ENCODE results near the gene BOC.

Gene BOC

DNA sequence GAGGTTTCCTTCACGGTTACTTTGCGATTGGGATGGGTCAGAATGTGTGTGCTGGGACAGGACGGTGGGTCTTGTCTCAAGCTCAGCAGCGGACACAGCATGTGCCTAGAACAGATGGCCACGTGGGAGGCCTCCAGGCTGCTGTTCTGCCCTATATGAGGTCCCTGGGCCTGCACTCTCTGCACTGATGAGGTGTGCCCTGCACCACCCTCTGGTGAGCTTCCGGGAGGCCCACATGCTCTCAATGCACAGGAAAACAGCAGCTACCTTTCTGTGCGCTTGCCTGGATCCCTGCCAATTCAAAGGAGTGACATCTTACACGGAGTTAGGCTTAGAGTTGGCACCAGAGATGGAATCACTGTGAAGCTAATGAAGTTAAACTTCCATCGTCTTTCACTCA lies 59.8 kb downstream of the BOC start:
- DNase-seq: no peak

DNA sequence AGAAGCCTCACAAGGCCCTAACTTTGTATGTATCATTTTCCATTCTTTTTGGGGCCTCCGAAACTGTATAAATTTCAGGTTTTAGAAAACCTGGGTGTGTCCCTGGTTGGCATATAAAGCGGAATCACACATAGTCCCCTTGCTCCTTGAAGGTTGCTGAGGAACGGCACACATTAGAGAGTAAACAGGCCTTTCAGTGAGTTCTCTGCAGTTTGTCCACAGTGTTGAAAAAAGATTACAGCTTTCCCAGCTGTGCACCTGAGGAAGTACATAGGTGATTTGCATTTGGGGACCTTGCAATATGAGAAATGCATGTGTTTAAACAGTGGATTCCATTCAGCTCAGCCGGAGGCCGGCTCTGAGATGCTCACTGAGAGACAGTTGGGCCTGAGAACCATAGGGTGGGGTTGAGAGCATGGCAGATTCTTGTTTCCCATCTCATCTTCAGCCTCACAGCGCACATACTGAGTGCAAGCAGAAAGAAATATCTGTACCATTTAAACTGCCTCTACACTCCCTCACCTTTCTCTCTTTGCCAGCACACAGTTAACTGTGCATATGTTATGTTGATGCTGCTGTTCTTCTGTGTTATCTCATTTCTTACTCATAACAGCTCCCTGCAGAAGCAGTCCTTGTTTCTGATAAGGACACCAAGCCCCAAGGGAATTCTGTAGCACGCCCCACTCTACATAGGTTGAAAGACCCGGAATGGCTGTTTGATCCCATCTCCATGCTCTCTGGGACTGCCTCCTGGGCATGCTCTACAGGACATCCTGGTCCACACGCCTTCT lies 60.4 kb downstream of the BOC start:
- DNase-seq: no peak

DNA sequence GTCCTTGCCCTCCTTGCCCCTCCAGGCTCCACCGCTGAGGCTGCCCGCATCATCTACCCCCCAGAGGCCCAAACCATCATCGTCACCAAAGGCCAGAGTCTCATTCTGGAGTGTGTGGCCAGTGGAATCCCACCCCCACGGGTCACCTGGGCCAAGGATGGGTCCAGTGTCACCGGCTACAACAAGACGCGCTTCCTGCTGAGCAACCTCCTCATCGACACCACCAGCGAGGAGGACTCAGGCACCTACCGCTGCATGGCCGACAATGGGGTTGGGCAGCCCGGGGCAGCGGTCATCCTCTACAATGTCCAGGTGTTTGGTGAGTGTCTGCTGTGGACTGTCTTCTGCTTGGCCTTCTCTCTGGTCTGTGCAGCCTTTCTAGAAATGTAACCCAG lies 61.0 kb downstream of the BOC start:
- no peak for DNase-seq

DNA sequence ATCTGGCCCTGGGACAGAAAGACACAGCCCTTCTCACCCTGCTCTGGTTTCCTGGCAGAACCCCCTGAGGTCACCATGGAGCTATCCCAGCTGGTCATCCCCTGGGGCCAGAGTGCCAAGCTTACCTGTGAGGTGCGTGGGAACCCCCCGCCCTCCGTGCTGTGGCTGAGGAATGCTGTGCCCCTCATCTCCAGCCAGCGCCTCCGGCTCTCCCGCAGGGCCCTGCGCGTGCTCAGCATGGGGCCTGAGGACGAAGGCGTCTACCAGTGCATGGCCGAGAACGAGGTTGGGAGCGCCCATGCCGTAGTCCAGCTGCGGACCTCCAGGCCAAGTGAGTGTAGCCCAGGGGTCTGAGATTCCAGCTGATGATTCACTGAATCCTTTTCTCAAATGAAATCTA lies 61.7 kb downstream of the BOC start:
- DNase-seq: no peak

DNA sequence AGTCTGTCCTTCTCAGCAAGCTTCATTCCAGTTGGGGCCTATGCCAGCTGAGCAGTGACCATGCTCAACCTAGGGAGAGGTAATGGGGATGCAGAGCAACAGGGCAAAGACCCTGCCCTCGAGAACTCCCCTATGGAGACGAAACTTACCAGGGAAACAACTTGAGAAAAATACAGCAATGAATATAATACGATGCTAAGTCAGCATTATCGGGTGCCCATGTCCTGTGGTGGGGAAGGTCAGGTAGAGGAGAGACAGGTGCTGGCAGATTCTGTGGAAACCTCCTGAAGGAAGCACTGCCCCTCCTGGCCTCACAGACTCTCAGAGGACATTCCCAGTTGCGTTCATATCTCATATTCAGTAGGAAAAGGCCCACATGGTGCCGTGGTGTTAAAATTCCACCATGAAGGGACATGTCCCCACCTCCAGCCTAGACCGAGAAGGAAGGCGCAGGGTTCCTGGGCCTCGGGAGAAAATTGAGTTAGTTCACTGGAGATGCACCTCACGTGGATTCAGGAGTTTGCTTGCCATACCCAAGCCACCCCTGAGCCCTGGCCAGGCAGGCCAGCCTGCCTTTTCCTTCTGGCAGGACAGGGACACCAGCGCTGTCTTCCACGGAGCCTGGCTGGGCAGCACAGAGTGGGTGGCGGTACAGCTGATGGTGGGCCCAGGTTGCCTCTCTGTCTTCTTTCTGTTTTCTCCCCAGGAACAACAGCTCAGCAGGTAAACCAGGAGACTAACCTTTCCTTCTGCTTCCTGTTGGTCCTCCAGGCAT lies 62.4 kb downstream of the BOC start:
- no peak for DNase-seq

DNA sequence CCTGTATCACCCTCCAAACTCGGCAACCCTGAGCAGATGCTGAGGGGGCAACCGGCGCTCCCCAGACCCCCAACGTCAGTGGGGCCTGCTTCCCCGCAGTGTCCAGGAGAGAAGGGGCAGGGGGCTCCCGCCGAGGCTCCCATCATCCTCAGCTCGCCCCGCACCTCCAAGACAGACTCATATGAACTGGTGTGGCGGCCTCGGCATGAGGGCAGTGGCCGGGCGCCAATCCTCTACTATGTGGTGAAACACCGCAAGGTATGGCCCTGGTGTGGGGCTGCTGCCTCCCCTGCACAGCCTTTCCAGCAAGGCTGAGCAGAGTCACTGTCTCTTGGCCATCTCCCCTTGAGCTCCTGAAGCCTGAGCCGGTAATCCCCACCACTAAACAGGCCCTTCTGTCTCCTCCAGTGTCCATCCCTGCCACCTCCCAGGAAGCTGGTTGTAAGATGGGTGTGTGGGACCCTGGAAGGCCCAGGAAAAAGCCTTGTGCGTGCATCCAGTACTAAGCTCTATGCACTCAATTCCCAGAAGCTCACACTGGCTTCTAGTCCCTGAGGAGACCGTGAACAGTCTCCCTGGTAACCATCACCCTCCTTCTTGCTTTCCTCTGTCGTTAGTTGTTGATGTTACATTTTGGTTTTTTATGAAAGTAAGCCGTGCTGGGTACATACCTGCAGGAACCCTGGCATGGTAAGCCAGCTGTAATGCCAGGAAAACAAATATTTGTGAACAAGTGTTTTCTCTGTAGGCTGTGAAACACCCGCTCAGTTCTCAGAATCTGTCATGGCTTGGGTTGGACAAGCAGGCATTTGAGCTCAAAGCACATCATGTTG lies 63.3 kb downstream of the BOC start:
- no peak for DNase-seq

DNA sequence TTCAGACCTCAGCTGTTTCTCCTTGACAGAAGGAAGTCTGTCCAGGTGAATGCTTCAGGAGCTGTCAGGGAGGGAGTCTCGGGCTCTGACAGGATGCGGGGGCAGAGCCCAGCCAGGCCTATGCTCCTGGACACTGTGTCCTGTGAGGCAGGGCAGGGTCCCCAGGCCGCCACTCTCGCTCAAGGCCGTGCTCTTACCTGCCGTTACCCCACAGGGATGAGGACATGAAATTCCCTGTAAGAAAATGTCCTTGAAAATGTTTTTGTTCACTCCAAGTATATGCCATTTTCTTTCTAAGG lies 63.9 kb downstream of the BOC start:
- DNase-seq: no peak

DNA sequence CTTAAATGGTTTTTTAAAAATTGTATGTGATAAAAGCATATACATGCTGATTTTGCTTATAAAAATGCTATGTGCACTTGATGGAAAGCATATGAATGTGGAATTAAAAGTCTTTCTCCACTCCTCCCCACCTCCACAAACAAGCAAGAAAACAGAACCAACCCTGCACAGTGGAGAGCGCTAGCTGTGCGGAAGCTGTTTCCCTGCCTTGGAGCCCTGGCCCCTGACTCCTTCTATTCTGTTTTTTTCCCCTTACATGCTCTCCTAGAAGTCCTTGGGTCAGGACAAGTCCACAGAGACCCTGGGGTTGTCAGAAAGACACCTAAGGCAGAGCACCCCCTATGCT lies 64.2 kb downstream of the BOC start:
- DNase-seq: no peak

DNA sequence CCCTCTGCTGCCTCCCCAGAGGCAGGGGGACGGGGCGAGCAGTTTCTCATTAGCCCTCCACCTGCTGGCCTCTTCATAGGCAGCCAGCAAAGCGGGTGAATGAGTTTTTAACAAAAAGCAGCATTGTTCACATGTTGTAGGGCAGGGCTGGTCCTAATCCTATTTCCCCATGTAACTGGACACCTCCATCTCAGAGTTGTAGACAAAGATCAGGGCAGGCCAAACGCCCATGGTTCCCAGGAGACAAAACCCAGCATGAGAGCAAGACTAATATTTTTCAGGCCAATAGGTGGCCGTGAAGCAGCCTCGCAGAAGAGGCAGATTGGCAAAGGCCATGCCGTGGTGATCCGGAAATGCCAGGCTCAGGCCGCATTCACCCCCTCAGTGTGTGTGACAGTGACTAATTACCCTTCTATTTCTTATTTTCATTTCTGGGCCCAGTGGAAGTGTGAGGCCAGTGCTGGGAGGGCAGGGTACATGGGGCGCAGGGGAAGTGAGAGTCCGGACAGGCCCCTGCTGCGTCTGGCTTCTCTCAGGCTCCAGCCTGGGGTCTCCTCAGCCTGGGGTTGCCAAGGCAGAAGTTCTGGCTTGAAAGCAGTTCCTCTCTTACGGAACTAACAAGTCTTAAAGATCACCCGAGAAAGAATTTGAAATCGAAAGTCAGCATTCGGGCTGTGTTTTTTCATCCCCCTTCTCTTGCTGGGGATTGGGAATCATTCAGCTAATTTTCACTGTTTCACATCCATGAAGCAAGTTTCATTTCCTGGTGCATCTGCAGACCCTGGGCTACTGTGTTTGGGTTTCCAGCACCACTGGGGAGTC lies 64.8 kb downstream of the BOC start:
- peak; percentile 40 for DNase-seq

DNA sequence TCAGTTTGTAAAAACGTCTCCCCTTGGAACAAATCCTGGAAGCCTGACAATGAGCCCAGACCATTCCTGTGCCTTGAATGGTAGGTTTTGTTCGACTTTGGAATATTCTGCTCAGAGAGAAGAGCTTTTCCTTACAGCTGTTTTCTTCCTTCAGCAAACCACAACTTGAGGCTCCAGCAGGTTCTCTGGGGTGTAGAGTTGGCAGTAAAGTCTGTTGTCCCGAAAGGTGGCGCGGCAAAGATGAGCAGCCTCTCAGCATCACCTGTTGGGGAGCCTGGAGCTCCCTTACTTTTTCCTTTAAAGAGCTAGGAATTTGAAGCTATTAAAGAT lies 65.4 kb downstream of the BOC start:
- no peak for DNase-seq

DNA sequence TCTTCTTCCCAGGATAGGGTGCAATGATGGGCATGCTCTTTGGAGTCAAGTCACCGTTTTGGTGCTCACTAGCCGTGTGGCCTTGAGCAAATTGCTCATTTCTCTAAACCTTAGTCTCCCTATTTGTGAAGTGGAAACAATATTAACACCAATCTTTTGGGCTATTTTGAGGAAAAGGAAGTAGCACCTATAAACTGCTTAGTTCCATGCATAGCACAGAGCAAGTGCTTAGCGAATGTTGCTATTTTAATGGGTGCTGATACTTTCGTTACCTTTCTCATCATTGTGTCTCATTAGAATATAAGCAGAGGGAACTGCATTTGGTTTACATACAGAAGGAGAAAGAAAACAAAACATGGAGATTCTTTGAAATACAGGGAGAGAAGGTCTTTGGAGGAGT lies 66.1 kb downstream of the BOC start:
- DNase-seq: no peak

DNA sequence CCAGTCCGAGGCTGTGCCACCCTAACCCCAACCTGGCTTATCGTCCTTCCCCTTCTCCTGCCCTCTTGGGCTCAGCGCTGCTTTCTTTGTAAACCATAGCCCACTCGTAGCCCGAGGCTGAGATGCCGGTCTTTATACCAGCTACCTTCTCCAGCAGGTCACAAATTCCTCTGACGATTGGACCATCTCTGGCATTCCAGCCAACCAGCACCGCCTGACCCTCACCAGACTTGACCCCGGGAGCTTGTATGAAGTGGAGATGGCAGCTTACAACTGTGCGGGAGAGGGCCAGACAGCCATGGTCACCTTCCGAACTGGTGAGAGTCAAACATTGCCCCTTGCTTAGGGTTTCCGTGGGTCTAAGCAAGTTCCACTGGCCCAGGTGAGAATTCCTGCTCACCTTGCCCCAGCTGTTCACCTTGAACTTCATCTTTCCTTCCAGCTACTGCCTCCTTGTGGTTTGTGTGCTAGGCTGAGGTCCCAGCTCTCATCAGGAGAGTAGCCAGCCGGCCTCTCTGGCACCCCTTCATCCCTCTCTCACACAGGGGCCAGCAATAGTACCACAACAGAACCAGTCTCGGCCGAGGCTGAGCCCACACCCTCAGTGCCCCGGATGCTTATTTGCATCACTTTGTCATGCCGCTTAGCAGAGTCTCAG lies 66.7 kb downstream of the BOC start:
- no peak for DNase-seq

DNA sequence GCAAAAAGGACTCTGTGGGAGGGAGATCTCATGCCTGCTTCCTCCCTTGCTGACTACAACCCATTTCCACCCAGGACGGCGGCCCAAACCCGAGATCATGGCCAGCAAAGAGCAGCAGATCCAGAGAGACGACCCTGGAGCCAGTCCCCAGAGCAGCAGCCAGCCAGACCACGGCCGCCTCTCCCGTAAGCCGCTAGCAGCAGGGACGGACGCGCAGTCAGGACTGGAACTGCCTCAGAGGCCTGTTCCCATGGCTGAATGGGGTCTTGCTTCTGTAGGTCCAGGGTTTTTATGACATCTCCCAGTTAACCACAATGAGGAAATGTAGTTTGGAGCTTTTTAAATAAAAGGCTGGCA lies 67.2 kb downstream of the BOC start:
- no peak for DNase-seq

DNA sequence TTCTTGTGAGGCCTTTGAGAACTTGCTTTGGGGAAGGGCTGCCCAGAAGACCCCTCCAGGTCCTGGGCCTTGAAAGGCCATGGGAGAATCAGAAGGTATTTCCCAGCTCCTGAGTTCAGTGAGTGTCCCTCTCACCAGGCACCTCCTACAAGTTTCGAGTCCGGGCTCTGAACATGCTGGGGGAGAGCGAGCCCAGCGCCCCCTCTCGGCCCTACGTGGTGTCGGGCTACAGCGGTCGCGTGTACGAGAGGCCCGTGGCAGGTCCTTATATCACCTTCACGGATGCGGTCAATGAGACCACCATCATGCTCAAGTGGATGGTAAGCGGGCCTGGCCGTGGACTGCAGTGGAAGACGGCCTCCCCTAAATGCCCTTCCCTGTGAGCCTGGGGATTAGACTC lies 68.3 kb downstream of the BOC start:
- DNase-seq: no peak

DNA sequence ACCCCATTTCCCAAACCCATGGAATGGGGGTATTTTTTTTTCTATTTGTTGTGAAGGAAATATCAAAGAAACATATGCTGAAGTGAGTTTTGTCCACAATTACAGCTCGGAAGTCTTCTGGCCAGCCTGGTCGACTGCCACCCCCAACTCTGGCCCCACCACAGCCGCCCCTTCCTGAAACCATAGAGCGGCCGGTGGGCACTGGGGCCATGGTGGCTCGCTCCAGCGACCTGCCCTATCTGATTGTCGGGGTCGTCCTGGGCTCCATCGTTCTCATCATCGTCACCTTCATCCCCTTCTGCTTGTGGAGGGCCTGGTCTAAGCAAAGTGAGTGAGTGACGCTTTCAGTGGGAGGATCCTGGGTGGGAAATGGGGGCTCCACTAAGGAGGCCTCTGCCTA lies 71.9 kb downstream of the BOC start:
- DNase-seq: no peak

DNA sequence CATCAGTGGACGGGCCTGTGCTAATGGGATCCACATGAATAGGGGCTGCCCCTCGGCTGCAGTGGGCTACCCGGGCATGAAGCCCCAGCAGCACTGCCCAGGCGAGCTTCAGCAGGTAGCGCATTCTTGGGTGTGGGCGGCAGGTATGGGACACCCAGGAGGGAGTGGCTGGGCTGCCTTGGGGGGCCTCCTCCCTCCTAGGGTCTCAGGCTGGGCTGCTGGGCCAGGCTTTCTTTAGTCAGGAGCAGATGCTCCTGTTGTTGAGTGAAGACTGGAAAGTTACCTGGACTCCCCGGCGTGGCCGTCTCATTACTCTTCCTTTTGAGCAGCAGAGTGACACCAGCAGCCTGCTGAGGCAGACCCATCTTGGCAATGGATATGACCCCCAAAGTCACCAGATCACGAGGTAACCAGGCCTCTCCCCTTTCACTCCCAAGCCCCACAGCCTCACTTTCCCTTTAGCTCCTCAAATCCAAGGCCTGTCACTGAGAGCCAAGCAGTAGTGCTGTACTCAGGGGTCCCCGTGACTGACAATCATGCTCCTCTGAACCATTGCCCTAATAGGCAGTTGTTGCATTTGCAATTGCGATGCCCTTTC lies 73.2 kb downstream of the BOC start:
- no peak for DNase-seq

DNA sequence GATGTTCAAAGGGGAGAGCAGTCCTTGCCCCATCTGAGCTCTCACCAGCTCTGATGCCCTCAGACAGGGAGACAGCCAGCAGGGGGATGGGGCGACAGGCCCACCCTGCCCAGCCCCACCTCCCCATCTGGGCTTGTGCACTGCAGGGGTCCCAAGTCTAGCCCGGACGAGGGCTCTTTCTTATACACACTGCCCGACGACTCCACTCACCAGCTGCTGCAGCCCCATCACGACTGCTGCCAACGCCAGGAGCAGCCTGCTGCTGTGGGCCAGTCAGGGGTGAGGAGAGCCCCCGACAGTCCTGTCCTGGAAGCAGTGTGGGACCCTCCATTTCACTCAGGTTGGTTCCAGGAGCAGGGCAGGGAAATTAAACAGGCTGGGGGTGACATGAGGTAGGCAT lies 73.9 kb downstream of the BOC start:
- DNase-seq: no peak

DNA sequence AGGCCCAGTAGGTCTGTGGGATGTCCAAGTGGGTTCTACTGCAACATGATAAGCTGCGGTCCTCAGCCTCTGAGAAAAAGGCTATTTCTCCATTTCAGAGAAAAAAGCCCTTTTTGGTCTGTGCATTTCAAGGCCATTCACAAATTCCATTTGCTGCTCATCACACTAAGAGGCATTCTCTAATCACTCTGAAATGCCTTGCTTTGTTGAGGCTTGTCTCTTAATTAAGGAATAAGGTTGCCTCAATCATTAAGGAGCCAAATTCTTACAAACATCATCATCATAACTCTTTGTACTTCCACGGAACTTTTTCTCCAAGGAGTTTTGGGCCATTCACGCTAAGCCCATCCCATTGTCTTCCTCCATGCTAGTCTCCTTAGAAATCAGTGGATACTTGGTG lies 74.4 kb downstream of the BOC start:
- DNase-seq: peak; percentile 25

DNA sequence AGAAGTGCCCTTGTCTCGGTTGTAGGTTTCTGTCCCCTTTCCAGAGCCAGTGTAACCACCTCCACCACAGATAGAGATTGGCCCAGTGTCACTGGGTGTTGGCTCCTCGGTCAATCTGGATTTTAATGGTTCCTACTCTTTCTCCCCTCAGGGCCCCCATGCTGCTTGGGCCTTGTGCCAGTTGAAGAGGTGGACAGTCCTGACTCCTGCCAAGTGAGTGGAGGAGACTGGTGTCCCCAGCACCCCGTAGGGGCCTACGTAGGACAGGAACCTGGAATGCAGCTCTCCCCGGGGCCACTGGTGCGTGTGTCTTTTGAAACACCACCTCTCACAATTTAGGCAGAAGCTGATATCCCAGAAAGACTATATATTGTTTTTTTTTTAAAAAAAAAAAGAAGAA lies 75.2 kb downstream of the BOC start:
- DNase-seq: no peak

DNA sequence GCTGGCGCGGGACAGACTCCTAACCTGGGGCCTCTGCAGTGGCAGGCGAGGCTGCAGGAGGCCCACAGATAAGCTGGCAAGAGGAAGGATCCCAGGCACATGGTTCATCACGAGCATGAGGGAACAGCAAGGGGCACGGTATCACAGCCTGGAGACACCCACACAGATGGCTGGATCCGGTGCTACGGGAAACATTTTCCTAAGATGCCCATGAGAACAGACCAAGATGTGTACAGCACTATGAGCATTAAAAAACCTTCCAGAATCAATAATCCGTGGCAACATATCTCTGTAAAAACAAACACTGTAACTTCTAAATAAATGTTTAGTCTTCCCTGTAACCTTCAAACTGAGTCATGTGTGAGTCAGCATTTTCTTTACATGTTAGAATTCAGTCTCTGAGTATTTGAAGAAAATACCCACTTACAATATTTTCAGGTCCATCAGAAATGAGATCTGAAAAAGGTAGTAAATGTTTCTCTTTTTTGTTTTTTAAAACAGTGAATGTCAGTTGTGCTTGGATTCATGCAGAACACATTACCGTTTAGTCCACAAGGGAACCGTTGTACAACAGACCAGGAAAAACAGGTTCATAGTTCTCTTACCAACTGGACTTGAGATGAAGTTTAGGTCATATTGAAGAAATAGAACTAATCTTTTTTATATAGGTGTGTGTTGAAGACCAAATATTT lies 75.9 kb downstream of the BOC start:
- peak; percentile 72 for DNase-seq

DNA sequence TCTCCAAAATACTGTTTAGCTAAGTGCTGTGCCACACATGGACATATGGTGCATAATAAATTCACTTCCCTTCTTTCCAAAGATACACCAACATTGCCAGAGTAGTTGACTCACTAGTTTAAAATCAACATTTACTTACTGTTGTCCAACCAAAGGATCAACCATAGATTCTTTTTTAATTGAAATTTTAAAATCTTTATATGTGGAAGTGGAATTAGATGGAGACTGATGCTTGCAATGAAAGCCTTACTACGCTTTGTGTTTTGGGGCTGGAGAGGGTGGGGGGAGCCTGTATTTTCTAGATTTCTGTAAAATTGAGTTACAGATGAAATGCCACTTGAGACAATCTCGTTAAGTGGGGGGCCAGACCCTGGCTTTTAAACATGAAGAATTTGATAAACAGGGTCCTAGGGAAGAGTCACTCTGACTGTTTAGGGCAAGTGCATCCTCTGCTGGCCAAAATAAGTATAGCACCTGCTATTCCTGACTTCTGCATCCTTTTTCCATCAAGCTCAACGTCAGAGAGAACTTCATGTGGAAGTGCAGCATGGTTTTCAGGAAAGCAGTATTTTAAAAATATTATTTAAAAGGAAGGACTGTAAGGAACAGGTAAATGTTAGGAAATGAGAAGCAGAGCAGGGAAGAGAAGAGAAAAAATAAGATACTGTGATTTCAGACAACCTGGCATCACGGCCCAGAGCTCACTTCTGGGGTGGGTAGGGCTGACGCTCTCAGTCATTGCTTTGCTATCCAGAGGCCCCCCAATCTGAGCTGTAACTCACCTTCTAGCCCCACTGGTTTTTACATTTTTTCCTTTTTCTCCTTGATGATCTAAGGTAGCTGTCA lies 76.7 kb downstream of the BOC start:
- peak; percentile 67 for DNase-seq
